Panc1 (cell line): ENCODE data around the gene EIF4E3. TPM values are rescaled to one million over a fixed set of nuclear protein-coding genes. Genes with fewer than 3 reads are reported as not detected.

ENCODE experiments used
- ATAC-seq: fragments of 200-7000 bp; cut with Tn5 transposase; 2 replicates; pipeline ENCODE4 v1.9.1; 2020; ENCODE audit warnings: mild to moderate bottlenecking, moderate library complexity
- BruUV-seq: library from RNA; stranded (reverse); fragments of 400-500 nt; replicated peaks from 2 replicates; lab custom pipeline; 2021; lab: Mats Ljungman, UMichigan
- CTCF ChIA-PET: fragments of 300-600 bp; sonication (Branson Sonifier 250); formaldehyde crosslinking; loops from one replicate; lab custom pipeline; 2022; ENCODE audit warnings: antibody characterized with exemption; lab: Charles Lee
- POLR2A ChIA-PET: fragments of 300-600 bp; sonication (Branson Sonifier 250); formaldehyde crosslinking; loops from one replicate; lab custom pipeline; 2022; ENCODE audit warnings: antibody characterized with exemption; lab: Charles Lee
- DNase-seq: peaks from one replicate; pipeline ENCODE4 v3.0.0-alpha.2; 2010; ENCODE audit warnings: low read depth, low spot score
- H3K27ac ChIP-seq: 2 replicates; pipeline ENCODE4 v1.5.1; 2011; ENCODE audit warnings: mild to moderate bottlenecking, low read length, inconsistent platforms
- H3K27me3 ChIP-seq: fragments of 200-500 bp; sonication (Bioruptor generic); 2 replicates; pipeline ENCODE4 v1.6.0; 2014; ENCODE audit warnings: low read length, inconsistent platforms; ENCODE audit not compliant: control insufficient read depth, insufficient read depth
- H3K36me3 ChIP-seq: fragments of 200-500 bp; sonication (Bioruptor generic); 2 replicates; pipeline ENCODE4 v1.5.1; 2014; ENCODE audit warnings: inconsistent platforms, mild to moderate bottlenecking, low read length, moderate library complexity; ENCODE audit not compliant: control insufficient read depth, insufficient read depth
- H3K4me1 ChIP-seq: 2 replicates; pipeline ENCODE4 v1.5.1; 2011; ENCODE audit warnings: inconsistent platforms, mild to moderate bottlenecking, low read length, moderate library complexity; ENCODE audit not compliant: control insufficient read depth, insufficient read depth
- H3K4me3 ChIP-seq, 2 experiments: 2 replicates each; pipeline ENCODE4 v1.5.1; 2011 to 2012; ENCODE audit warnings: low read depth in 2 of 2, low read length in 2 of 2, mild to moderate bottlenecking in 2 of 2, inconsistent platforms in 1 of 2, moderate library complexity in 1 of 2
- H3K9me3 ChIP-seq: fragments of 200-500 bp; sonication (Bioruptor generic); 2 replicates; pipeline ENCODE4 v1.5.1; 2014; ENCODE audit warnings: low read depth, mild to moderate bottlenecking, inconsistent platforms, low read length, moderate library complexity; ENCODE audit not compliant: control insufficient read depth, insufficient read depth
- CTCF ChIP-seq: fragments of 450-650 bp; IDR thresholded peaks from 2 replicates; pipeline ENCODE4 v1.5.1; 2017; ENCODE audit warnings: mild to moderate bottlenecking
- POLR2AphosphoS5 ChIP-seq: IDR thresholded peaks from 2 replicates; pipeline ENCODE4 v1.6.1; 2012; ENCODE audit warnings: mild to moderate bottlenecking, low read depth, low read length, moderate library complexity
- REST ChIP-seq, 2 experiments: IDR thresholded peaks; 2 replicates each; pipeline ENCODE4 v1.6.1; 2011 to 2012; ENCODE audit warnings: low read depth in 2 of 2, control low read depth in 1 of 2, low read length in 1 of 2, mild to moderate bottlenecking in 1 of 2, moderate library complexity in 1 of 2; ENCODE audit not compliant: insufficient read depth in 1 of 2
- SIN3A ChIP-seq: IDR thresholded peaks from 2 replicates; pipeline ENCODE4 v1.6.1; 2012; ENCODE audit warnings: low read depth, mild to moderate bottlenecking, low read length, moderate library complexity, borderline replicate concordance; ENCODE audit not compliant: insufficient read depth
- TCF7L2 ChIP-seq: IDR thresholded peaks from 2 replicates; pipeline ENCODE4 v1.6.1; 2011; ENCODE audit warnings: mild to moderate bottlenecking, low read depth, low read length, inconsistent platforms
- in situ Hi-C: cut with HindIII; loops from 2 replicates; pipeline ENCODE4 v1.10.0; 2016; ENCODE audit warnings: low sequenced_read_pairs, low pct_unique_long_range_greater_than_20kb
- intact Hi-C: fragments of 100-400 bp; cut with micrococcal nuclease; formaldehyde crosslinking; loops from one replicate; pipeline ENCODE4 v1.10.0; 2022; ENCODE audit not compliant: unreplicated experiment
- total RNA-seq: library from RNA; stranded (reverse); gene quantifications from one replicate; pipeline ENCODE4 v1.2.1, GENCODE V29; 2021; ENCODE audit not compliant: unreplicated experiment

Gene EIF4E3
- total RNA-seq, 1 experiment from 2014 or later: 0.39 TPM

GRCh38 chr3:71684757-71685386 lies 40.3 kb downstream of the EIF4E3 start:
- peaks cover 2% of the 10 kb centered on the region; the same call in 1 of the 2 replicates for H3K27me3 ChIP-seq
- BruUV-seq: no TSS peak
- in situ Hi-C loops: no loop called here
- no peaks in the 10 kb centered on the region for H3K36me3 ChIP-seq
- intact Hi-C loops: no loop called here
- TF ChIP-seq REST (IDR thresholded peaks at IDR 0.05; ENCODE audit: insufficient read depth in 1 of 2, low read depth in 2 of 2, low read length in 1 of 2) (no peak), SIN3A (no peak), TCF7L2 (no peak), POLR2AphosphoS5 (no peak), CTCF (no peak)
- H3K4me3 ChIP-seq: no peak overlapping the region
- no peaks in the 10 kb centered on the region for H3K9me3 ChIP-seq
- H3K27ac ChIP-seq: no peak overlapping the region
- ChIA-PET CTCF (no interaction called here), POLR2A (no interaction called here)
- no peaks in the 10 kb centered on the region for H3K4me1 ChIP-seq
- ATAC-seq (no peak), DNase-seq (no peak)

GRCh38 chr3:71684046-71684756 lies 41.0 kb downstream of the EIF4E3 start:
- Histone ChIP-seq H3K4me1 (no peaks in the 10 kb centered on the region), H3K27me3 (peaks cover 2% of the 10 kb centered on the region; the same call in 1 of the 2 replicates), H3K36me3 (no peaks in the 10 kb centered on the region), H3K4me3 (no peak overlapping the region), H3K27ac (no peak overlapping the region), H3K9me3 (no peaks in the 10 kb centered on the region)
- intact Hi-C loops (no loop called here), in situ Hi-C loops (no loop called here)
- ChIA-PET POLR2A (no interaction called here), CTCF (interaction anchor here (0.7 kb wide), 2 partner anchors 45 to 149 kb away, joined by 3 to 10 read pairs; no protein-coding TSS in a partner anchor)
- TF ChIP-seq SIN3A: no peak
- no peak for TF ChIP-seq POLR2AphosphoS5
- TF ChIP-seq CTCF: no peak
- TF ChIP-seq REST (IDR thresholded peaks at IDR 0.05; ENCODE audit: insufficient read depth in 1 of 2, low read depth in 2 of 2, low read length in 1 of 2): no peak
- no peak for TF ChIP-seq TCF7L2
- no peak for ATAC-seq
- BruUV-seq: no TSS peak
- no peak for DNase-seq
